ENCODE measurements around the gene NPHP4.

Gene NPHP4

DNA sequence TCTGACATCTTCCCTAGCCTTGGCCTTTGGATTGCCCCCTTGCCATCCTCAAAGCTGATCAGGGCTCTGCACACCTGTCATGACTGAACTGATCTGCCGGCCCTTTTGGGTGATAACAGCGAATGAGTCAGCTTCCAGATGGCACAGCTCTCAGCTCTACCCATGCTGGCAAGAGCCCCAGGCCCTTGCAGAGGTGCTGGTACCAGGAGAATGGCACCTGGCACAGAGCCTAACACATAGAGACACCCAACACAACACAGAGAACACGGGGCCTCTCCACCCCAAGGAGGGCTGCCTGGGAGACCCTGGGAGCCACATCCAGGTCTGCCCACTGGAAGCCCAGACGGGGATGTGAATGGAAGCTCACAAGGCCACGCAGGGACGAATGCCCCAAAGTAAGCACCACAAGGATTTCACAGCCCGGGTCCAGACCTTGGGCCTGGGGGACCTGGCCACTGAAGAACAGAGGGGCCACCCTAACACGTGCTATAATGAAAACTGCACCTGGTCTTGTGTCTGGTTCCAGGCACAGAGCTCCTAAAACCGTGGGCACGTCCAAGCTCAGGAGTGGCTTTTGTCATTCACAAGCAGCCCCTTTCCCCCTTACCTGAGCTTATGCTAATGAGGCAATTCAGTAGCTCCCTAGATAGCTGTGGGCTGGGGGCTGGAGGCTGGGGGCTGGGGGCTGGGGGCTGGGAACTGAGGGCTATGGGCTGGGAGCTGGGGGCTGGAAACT, 160.5 kb downstream of the NPHP4 start:
- DNase-seq (ENCODE audit: low spot score): no peak

DNA sequence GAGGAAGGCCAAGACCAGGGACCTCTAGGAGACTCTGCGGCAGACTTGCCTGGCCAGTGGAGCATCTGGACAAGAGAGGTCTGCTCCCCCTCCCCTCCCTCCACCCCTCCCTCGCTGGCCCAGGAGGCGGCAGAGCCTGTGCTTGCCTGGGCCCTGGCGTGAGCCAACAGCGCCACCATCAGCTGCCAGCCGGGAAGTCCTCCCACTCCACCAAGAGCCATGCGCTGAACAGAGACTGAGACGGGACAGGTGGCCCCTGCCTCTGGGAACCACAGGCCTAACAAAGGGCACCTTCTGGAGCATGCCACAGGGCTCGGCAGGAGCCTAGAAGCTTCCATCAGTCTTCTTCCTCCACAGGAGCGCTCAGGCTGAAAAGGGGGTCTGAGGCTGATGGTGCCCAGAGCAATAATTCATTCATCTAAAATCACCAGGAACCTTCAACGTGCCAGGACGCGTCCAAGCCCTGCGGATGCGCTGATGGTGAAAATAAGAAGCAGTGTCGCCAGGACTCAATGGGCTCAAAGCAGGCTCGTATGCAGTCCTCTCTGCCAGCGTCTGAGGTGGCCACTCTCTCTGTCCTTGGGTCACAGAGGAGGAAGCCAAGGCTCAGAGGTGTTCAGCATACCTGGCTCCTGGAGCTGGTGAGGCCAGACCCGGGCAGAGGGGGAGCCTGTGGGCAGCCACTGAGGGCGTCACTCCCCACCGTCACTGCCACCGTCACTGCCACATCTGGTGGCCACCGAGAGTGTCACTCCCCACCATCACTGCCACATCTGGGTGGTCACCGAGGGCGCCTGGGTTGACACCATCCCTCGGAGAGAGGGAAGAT, 161.2 kb downstream of the NPHP4 start:
- DNase-seq (ENCODE audit: low spot score): peak; percentile 25

- no peak for DNase-seq (ENCODE audit: low spot score)
These were observed 162.8 kb downstream of the NPHP4 start for GRCh38 chr1:5829414-5829813.

GRCh38 chr1:5828308-5828935, 163.8 kb downstream of the NPHP4 start:
- DNase-seq (ENCODE audit: low spot score): no peak

GRCh38 chr1:5827516-5827915, 164.7 kb downstream of the NPHP4 start:
- no peak for DNase-seq (ENCODE audit: low spot score)

DNA sequence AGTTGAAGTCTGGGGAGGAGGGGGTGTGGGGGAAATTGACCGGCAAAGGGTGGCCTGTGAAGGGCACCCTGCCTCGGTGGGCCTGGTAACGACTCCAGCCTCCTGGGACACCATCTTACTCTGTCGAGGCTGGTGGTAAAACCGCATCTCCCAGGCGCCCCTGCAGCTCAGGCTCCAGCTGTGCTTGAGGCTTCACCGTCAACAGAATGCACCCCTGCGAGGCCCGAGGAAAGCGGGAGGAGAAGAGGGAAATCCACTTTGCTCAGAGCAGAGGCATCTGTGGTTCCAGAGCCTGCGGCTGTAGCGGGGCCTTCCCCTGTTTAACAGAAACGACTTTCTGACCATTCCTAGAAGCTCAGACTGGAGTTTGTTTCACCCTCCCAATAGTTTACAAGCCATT, 165.6 kb downstream of the NPHP4 start:
- DNase-seq (ENCODE audit: low spot score): no peak

DNA sequence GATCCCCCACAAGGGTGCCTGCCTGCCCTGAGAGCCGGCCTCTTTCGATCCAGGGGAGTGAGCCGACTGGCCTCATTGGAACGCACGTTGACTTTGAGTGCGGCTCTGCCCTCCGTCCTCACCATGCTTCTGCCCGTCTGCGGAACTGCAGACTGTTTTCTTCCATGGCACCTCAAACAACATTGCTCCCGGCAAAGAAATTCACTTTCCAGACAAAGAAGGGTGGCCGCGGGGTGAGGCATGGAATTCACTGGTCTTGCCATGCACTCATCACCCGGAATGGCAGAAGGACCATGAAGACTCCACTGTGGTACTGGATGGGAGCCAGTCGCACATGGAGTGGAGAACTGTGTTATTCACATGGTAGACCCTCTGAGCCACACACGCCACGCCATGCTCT, 169.5 kb downstream of the NPHP4 start:
- no peak for DNase-seq (ENCODE audit: low spot score)

GRCh38 chr1:5822266-5822665, 170.0 kb downstream of the NPHP4 start:
- no peak for DNase-seq (ENCODE audit: low spot score)

- DNase-seq (ENCODE audit: low spot score): no peak
These were observed 170.6 kb downstream of the NPHP4 start for GRCh38 chr1:5821540-5822176.

- DNase-seq (ENCODE audit: low spot score): no peak
These were observed 172.2 kb downstream of the NPHP4 start for GRCh38 chr1:5820026-5820421.

- DNase-seq (ENCODE audit: low spot score): no peak
These were observed 172.7 kb downstream of the NPHP4 start for GRCh38 chr1:5819391-5820025.

- no peak for DNase-seq (ENCODE audit: low spot score)
These were observed 173.5 kb downstream of the NPHP4 start for GRCh38 chr1:5818755-5819154.

GRCh38 chr1:5815716-5816115, 176.5 kb downstream of the NPHP4 start:
- DNase-seq (ENCODE audit: low spot score): no peak

DNA sequence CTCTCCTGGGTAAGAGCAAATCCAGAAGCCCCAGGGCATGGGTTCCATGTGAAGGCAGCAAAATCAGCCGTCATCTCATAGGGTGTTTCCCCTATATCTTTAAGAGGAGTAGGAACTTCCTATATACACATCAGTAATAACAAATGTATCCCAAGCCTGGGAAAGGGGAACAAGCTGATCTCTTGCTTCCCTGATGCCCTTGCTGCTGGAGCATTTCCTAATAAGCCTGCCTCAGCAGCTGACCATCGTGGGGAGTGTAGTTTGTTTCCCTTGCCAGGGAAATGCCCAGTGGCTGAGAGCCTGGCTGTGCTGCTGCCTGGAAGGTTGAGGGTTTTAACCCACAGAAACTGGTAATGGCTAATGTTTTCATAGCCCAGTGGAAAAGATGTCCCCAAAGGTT, 177.0 kb downstream of the NPHP4 start:
- no peak for DNase-seq (ENCODE audit: low spot score)

DNA sequence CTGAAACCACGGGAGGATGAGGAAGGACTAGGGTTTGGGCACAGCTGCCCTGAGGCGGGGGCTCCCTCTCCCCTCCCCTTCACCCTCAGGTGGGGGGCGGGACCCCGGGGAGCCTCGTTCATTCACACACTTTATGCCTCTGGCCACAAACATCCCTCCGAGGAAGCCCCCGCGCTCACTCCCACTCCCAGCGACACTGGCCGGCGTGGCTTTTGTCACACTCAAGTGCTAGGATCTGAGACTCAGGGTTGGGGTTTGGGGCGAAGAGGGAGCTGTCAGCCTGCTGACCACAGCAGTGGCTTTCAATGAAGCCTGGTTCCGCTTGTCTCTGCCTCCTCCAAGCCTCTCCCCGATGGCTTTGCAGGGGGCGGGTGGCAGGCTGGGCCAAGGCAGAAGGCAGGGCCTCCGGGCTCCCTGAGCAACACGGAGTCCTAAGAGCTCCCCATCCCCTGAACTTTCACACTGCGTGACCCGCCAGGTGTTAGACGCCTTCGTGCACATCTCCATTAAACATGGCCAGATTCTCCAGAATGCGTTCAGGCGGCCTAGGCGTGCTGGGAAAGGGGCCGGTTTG, 178.1 kb downstream of the NPHP4 start:
- DNase-seq (ENCODE audit: low spot score): no peak

DNA sequence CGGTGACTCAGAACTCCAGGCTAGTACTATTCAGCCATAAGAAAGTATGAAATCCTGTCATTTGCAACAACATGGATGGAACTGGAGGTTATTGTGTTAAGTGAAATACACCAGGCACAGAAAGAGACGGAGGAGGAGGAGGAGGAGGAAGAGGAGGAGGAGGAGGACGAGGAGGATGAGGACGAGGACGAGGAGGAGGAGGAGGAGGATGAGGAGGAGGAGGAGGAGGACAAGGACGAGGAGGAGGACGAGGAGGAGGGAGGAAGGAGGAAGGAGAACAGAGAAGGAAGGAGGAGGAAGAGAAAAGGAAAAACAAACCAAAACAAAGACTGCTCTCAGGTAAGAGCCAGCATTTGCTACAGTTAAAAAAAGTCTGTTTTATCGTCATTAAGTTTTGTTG, 178.7 kb downstream of the NPHP4 start:
- DNase-seq (ENCODE audit: low spot score): no peak
